Hematopoietic multipotent progenitor cell (in vitro differentiated cells): ENCODE results near the gene SPRR1B. TPM values are rescaled to one million over a fixed set of nuclear protein-coding genes. Genes with fewer than 3 reads are reported as not detected.
A peak's percentile ranks its signal among the peaks of the same experiment; 100 is the strongest.
"Not testable (repeated sequence)": the region's sequence is repeated elsewhere in the genome, so short reads cannot be mapped to it uniquely, and the experiment has no call there.

Experiments used
- DNase-seq, 3 donors: peaks; one replicate each; pipeline ENCODE4 v3.0.0-alpha.2; 2011 to 2015; ENCODE audit warnings: low read depth in 2 of 3, low spot score in 2 of 3
- small RNA-seq: library from RNA; depleted of rRNA; stranded (forward); fragments of <200 nt; gene quantifications from one replicate; pipeline ENCODE3, GENCODE V24; 2012
- total RNA-seq: library from RNA; depleted of rRNA; stranded (reverse); fragments of >200 nt; gene quantifications from one replicate; pipeline ENCODE4 v1.2.3, GENCODE V29; 2012

Gene SPRR1B
- total RNA-seq, 1 donor, result not detected

GRCh38 chr1:153035211-153035610, 4.2 kb downstream of the SPRR1B start:
- DNase-seq, result no peak

- no peak for DNase-seq
Observed at GRCh38 chr1:153040950-153041631, 10.1 kb downstream of the SPRR1B start, which contains the start of gene SPRR2D. Gene SPRR2D (minus strand): TSS chr1:153041120. CDS start chr1:153040346, 774 bp downstream.

GRCh38 chr1:153049211-153049610, 18.2 kb downstream of the SPRR1B start:
- no peak for DNase-seq

- not testable (repeated sequence) for DNase-seq
Observed at GRCh38 chr1:153056111-153056510, 25.1 kb downstream of the SPRR1B start.

- DNase-seq, result no peak
Observed at GRCh38 chr1:153057375-153057774, 26.4 kb downstream of the SPRR1B start, which contains the start of gene SPRR2A. Gene SPRR2A (minus strand): TSS chr1:153057512. CDS start chr1:153056735, 777 bp downstream.

- no peak for DNase-seq
Observed at GRCh38 chr1:153058154-153058553, 27.2 kb downstream of the SPRR1B start.

GRCh38 chr1:153058826-153059784, 28.1 kb downstream of the SPRR1B start:
- peak in 2 of 3 donors; percentile 31 to 53 for DNase-seq

- no peak for DNase-seq
Observed at GRCh38 chr1:153070243-153070642, 39.2 kb downstream of the SPRR1B start.

GRCh38 chr1:153071511-153071910, 40.5 kb downstream of the SPRR1B start, which contains the start of gene SPRR2B:
Gene SPRR2B (minus strand): TSS chr1:153071611. CDS start chr1:153070839, 772 bp downstream.
- DNase-seq, result no peak

GRCh38 chr1:153072806-153073726, 42.1 kb downstream of the SPRR1B start:
- no peak for DNase-seq

GRCh38 chr1:153081736-153082135, 50.7 kb downstream of the SPRR1B start:
- no peak for DNase-seq

Small RNAs within 50 kb of the gene (small RNA-seq; reads per million reads assigned to genes)
- gene AL356867.1, result not detected
- gene RF00322, result not detected
- not detected for gene SPRR1A

Other genes with a start within 250 kb of the SPRR1B start
- not detected for gene LCE1E, start 244.9 kb upstream of the SPRR1B start, total RNA-seq
- not detected for gene LCE1D, start 234.5 kb upstream of the SPRR1B start, total RNA-seq
- not detected for gene LCE1C, start 224.6 kb upstream of the SPRR1B start, total RNA-seq
- gene LCE1B, start 219.2 kb upstream of the SPRR1B start, total RNA-seq, result not detected
- not detected for gene LCE1A, start 203.7 kb upstream of the SPRR1B start, total RNA-seq
- gene LCE6A, start 188.3 kb upstream of the SPRR1B start, total RNA-seq, result not detected
- gene LCE7A, start 171.2 kb upstream of the SPRR1B start, total RNA-seq, result not detected
- not detected for gene SMCP, start 152.9 kb upstream of the SPRR1B start, total RNA-seq
- not detected for gene IVL, start 122.7 kb upstream of the SPRR1B start, total RNA-seq
- not detected for gene SPRR5, start 84.0 kb upstream of the SPRR1B start, total RNA-seq
- gene SPRR4, start 60.6 kb upstream of the SPRR1B start, total RNA-seq, result not detected
- gene SPRR1A, start 47.1 kb upstream of the SPRR1B start, total RNA-seq, result not detected
- gene SPRR3, start 29.5 kb upstream of the SPRR1B start, total RNA-seq, result not detected
- not detected for gene SPRR2D, start 9.9 kb downstream of the SPRR1B start, total RNA-seq
- gene SPRR2A, start 26.3 kb downstream of the SPRR1B start, total RNA-seq, result not detected
- not detected for gene SPRR2B, start 40.4 kb downstream of the SPRR1B start, total RNA-seq
- not detected for gene SPRR2E, start 63.3 kb downstream of the SPRR1B start, total RNA-seq
- not detected for gene SPRR2F, start 82.3 kb downstream of the SPRR1B start, total RNA-seq
- gene SPRR2G, start 119.7 kb downstream of the SPRR1B start, total RNA-seq, result not detected
- gene LELP1, start 172.2 kb downstream of the SPRR1B start, total RNA-seq, result not detected
- not detected for gene PRR9, start 186.4 kb downstream of the SPRR1B start, total RNA-seq
- gene LORICRIN, start 228.5 kb downstream of the SPRR1B start, total RNA-seq, result not detected